Smooth muscle cell (in vitro differentiated cells): ENCODE results near the gene KRTAP10-9. TPM values are rescaled to one million over a fixed set of nuclear protein-coding genes. Genes with fewer than 3 reads are reported as not detected.
"Not testable (repeated sequence)": the region's sequence is repeated elsewhere in the genome, so short reads cannot be mapped to it uniquely, and the experiment has no call there.

ENCODE experiments used
- DNase-seq: peaks from one replicate; lab custom pipeline; 2025; ENCODE audit not compliant: unreplicated experiment; lab: John Stamatoyannopoulos, UW
- H2AFZ ChIP-seq: fragments of 200-600 bp; sonication (generic); 2 replicates; pipeline ENCODE4 v1.6.0; 2016; ENCODE audit warnings: antibody characterized with exemption, low read depth, mild to moderate bottlenecking
- H3F3A ChIP-seq: fragments of 200-600 bp; sonication (generic); 2 replicates; pipeline ENCODE4 v1.6.0; 2017; ENCODE audit warnings: antibody characterized with exemption, low read depth
- H3K27ac ChIP-seq: fragments of 200-600 bp; sonication (generic); 2 replicates; pipeline ENCODE4 v1.5.1; 2016; ENCODE audit warnings: low read depth, mild to moderate bottlenecking
- H3K27me3 ChIP-seq: fragments of 200-600 bp; sonication (generic); 2 replicates; pipeline ENCODE4 v1.6.1; 2016; ENCODE audit warnings: low read depth, mild to moderate bottlenecking
- H3K36me3 ChIP-seq: fragments of 200-600 bp; sonication (generic); 2 replicates; pipeline ENCODE4 v1.5.1; 2016; ENCODE audit warnings: low read depth
- H3K4me1 ChIP-seq: fragments of 200-600 bp; sonication (generic); 2 replicates; pipeline ENCODE4 v1.5.1; 2016; ENCODE audit warnings: low read depth
- H3K4me2 ChIP-seq: fragments of 200-600 bp; sonication (generic); 2 replicates; pipeline ENCODE4 v1.6.0; 2016; ENCODE audit warnings: mild to moderate bottlenecking
- H3K4me3 ChIP-seq: fragments of 200-600 bp; sonication (generic); 2 replicates; pipeline ENCODE4 v1.5.1; 2016; ENCODE audit warnings: mild to moderate bottlenecking
- H3K79me2 ChIP-seq: fragments of 200-600 bp; sonication (generic); 2 replicates; pipeline ENCODE4 v1.6.0; 2016; ENCODE audit warnings: low read depth, mild to moderate bottlenecking
- H3K9ac ChIP-seq: fragments of 200-600 bp; sonication (generic); 2 replicates; pipeline ENCODE4 v1.6.0; 2016; ENCODE audit warnings: low read depth
- H3K9me3 ChIP-seq: fragments of 200-600 bp; sonication (generic); replicated peaks from 2 replicates; pipeline ENCODE4 v1.5.1; 2016; ENCODE audit warnings: low read depth
- H4K20me1 ChIP-seq: fragments of 200-600 bp; sonication (generic); 2 replicates; pipeline ENCODE4 v1.6.0; 2016; ENCODE audit warnings: low read depth
- WGBS: methylation state at CpG from one replicate; pipeline ENCODE4 v1.1.7; 2016; ENCODE audit warnings: low lambda C conversion rate; 5-methylcytosine and 5-hydroxymethylcytosine counted together
- polyA plus RNA-seq: library from polyadenylated mRNA; unstranded; fragments of >200 nt; fragmentation: Nextera tagmentation; extraction: Ambion mirVana; gene quantifications from 2 replicates; pipeline ENCODE4 v1.2.1, GENCODE V29; 2016
- total RNA-seq: library from RNA; depleted of rRNA; stranded (reverse); fragments of >200 nt; gene quantifications from 2 replicates; pipeline ENCODE4 v1.2.3, GENCODE V29; 2014
- TF ChIP-seq, protein P1 (sequence below): fragments of 200-600 bp; sonication (generic); IDR thresholded peaks from 2 replicates; pipeline ENCODE4 v1.5.1; 2017; ENCODE audit warnings: borderline replicate concordance, mild to moderate bottlenecking, antibody characterized with exemption; ENCODE audit not compliant: insufficient read depth, poor library complexity, severe bottlenecking

Gene KRTAP10-9
- total and polyA plus RNA-seq, 2 experiments from 2014 or later: not detected

DNA sequence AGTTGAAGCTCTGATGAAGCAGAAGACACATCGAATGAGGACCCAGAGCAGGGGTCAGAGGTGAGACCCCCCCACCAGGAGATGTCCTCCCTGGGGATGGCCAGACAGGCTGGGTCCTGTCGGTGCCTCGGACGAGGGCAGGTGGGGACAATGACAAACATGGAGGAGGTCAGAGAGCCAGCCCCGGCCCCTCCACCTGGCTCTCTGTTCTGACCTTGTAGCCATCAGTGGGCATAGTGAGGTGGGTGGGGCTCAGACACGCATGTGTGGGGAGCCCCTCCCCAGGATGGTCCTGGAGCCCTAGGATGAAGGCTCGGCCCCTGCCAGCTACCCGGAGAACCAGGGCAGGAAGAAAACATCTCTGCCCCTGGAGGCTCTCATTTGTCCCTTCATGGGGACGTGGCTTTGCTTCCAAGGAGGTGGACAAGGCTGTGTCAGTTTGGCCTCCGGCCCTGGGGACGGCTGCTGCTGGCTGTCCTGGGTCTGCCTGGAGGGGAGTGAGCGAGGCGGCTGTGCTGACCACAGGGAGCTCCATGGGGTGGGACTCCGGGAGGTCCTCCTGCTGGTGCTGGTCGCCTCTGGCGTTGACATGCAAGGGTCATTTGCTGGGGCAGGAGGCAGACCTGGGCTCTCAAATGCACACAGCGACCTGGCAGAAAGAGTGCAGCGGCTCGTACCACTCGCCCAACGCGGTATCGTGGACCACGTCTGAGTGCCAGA, 37.1 kb upstream of the KRTAP10-9 start:
- Histone ChIP-seq H3K9ac (no peak overlapping the region), H3K27me3 (no peaks in the 10 kb centered on the region), H3K4me3 (no peak overlapping the region), H3K9me3 (no peaks in the 10 kb centered on the region), H3K4me1 (peaks cover 6% of the 10 kb centered on the region), H3K4me2 (no peak overlapping the region), H3K79me2 (no peaks in the 10 kb centered on the region), H2AFZ (no peak overlapping the region), H3K36me3 (no peaks in the 10 kb centered on the region), H4K20me1 (no peaks in the 10 kb centered on the region), H3K27ac (no peak overlapping the region), H3F3A (no peaks in the 10 kb centered on the region)
- TF ChIP-seq, protein P1, sequence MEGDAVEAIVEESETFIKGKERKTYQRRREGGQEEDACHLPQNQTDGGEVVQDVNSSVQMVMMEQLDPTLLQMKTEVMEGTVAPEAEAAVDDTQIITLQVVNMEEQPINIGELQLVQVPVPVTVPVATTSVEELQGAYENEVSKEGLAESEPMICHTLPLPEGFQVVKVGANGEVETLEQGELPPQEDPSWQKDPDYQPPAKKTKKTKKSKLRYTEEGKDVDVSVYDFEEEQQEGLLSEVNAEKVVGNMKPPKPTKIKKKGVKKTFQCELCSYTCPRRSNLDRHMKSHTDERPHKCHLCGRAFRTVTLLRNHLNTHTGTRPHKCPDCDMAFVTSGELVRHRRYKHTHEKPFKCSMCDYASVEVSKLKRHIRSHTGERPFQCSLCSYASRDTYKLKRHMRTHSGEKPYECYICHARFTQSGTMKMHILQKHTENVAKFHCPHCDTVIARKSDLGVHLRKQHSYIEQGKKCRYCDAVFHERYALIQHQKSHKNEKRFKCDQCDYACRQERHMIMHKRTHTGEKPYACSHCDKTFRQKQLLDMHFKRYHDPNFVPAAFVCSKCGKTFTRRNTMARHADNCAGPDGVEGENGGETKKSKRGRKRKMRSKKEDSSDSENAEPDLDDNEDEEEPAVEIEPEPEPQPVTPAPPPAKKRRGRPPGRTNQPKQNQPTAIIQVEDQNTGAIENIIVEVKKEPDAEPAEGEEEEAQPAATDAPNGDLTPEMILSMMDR: no peak
- no peak for DNase-seq
- 98% methylated on average over 24 of the region's 24 CpGs for WGBS

GRCh38 chr21:44590311-44590721, 36.6 kb upstream of the KRTAP10-9 start:
- DNase-seq: no peak
- no peaks in the 10 kb centered on the region for H3K36me3 ChIP-seq
- H3K4me3 ChIP-seq: no peak overlapping the region
- peaks cover 6% of the 10 kb centered on the region for H3K4me1 ChIP-seq
- no peaks in the 10 kb centered on the region for H3K9me3 ChIP-seq
- H3K27ac ChIP-seq: no peak overlapping the region
- no peaks in the 10 kb centered on the region for H3K79me2 ChIP-seq
- no peak overlapping the region for H2AFZ ChIP-seq
- TF ChIP-seq, protein P1: no peak
- no peaks in the 10 kb centered on the region for H3F3A ChIP-seq
- H3K4me2 ChIP-seq: no peak overlapping the region
- WGBS: 98% methylated on average over 10 of the region's 10 CpGs
- H4K20me1 ChIP-seq: no peaks in the 10 kb centered on the region
- no peaks in the 10 kb centered on the region for H3K27me3 ChIP-seq
- H3K9ac ChIP-seq: no peak overlapping the region

GRCh38 chr21:44590897-44591800, 35.7 kb upstream of the KRTAP10-9 start:
- not testable (repeated sequence) for H3K79me2 ChIP-seq, H2AFZ ChIP-seq, DNase-seq, H3K9me3 ChIP-seq, H3K9ac ChIP-seq, H3K36me3 ChIP-seq, H3K4me2 ChIP-seq, H3K4me1 ChIP-seq, H4K20me1 ChIP-seq, H3K27me3 ChIP-seq, H3K27ac ChIP-seq, H3F3A ChIP-seq, H3K4me3 ChIP-seq
- 89% methylated on average over 14 of the region's 19 CpGs for WGBS

DNA sequence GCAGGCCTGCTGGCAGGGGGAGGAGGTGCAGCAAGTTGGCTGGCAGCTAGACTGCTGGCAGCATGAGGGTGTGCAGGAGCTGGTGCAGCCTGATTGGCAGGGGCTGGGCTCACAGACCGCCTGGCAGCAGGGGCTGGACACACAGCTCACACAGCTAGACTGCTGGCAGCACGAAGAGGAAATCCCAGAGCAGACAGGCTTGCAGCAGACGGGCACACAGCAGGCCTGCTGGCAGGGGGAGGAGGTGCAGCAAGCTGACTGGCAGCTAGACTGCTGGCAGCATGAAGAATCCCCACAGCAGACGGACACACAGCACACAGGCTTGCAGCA, 35.1 kb upstream of the KRTAP10-9 start:
- H3K79me2 ChIP-seq, H3K9ac ChIP-seq, H3F3A ChIP-seq, DNase-seq, H3K4me3 ChIP-seq, H3K27ac ChIP-seq, H3K9me3 ChIP-seq, H3K27me3 ChIP-seq, H3K4me2 ChIP-seq, H3K4me1 ChIP-seq, H4K20me1 ChIP-seq, H2AFZ ChIP-seq, H3K36me3 ChIP-seq: not testable (repeated sequence)
- 90% methylated on average over 4 of the region's 4 CpGs for WGBS
